COLO668 (cell line): Measurements from ENCODE around the gene PXDC1.

Experiments used
- DNase-seq: peaks from one replicate; lab custom pipeline; 2025; ENCODE audit not compliant: unreplicated experiment; lab: John Stamatoyannopoulos, UW

The PXDC1 gene

DNA sequence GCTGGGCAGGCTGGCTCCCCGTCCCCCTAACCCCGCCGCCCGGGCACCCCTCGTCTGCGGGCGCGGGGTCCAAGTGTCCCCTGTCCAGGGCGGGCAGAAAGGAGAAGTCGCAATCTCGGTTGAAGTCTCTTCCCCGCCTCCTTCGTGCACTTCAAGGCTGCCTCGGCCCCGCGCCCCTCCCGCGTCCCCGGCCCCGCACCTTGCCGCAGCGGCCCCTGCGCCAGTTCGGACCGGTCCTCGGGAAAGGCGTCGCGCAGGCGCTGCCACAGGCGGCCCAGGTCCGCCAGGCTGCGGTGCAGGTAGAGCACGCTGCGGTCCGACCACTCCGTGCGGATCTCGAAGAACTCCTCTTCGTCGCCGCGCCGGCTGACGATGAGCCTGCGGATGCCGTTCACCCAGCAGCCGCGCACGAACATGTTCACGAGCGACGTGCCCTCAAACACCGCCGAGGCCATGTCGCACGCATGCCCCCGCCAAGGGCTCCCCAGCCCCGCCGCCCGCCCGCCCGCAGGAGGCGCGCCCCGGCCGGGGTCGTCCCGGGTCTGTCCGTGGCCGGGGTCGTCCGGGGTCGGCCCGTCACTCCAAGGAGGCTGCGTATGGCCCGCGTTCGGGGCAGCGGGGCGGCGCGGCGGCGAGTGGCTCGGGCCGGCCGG lies at the start of gene PXDC1:
PXDC1 (minus strand) TSS at position 637 of the 653 bp plus-strand sequence; CDS start at position 455, 182 bp downstream.
- DNase-seq: peak; percentile 34

GRCh38 chr6:3800850-3801591 lies 49.5 kb upstream of the PXDC1 start:
- DNase-seq: no peak

- no peak for DNase-seq
Measured at GRCh38 chr6:3799719-3800118, 48.2 kb upstream of the PXDC1 start.

DNA sequence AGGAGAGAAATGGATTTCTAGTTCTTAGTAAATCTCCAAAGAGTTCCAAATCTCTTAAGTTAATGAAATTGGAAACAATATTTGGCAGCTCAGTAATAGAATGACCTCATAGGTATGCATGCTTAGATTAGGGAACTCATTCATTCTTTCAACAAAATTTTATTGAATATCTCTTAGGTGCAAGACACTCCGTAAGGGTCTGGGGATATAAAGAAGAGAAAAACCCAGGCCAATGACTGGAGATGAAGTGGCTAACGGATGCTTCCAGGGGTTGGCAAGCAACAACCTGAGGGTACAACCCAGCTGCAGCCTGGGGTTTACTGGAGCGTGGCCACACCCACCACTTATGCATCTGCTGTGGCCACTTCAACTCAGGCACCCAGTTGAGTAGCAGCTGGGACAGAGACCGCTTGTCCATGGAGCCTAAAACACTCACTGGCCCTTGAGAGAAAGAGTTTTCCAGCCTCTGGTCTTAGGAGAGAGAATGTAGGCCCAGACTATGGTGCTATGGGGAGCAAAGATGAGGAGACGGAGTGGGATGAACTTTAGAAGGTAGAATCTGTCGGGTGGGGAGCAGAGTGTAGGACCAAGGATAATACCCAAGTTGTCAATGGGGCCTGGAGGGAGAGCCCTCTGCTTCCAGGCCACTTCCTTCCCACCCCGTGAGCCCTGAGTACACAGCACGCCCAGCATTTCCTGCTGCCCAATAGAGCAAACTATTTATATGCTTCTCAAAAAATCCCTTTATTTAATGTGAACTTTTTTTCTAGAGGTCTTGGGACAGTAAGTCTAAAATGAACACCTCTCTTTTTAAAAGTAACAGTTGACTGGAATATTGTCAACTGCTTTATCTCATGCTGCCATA lies 46.8 kb upstream of the PXDC1 start:
- peak; percentile 71 for DNase-seq

DNA sequence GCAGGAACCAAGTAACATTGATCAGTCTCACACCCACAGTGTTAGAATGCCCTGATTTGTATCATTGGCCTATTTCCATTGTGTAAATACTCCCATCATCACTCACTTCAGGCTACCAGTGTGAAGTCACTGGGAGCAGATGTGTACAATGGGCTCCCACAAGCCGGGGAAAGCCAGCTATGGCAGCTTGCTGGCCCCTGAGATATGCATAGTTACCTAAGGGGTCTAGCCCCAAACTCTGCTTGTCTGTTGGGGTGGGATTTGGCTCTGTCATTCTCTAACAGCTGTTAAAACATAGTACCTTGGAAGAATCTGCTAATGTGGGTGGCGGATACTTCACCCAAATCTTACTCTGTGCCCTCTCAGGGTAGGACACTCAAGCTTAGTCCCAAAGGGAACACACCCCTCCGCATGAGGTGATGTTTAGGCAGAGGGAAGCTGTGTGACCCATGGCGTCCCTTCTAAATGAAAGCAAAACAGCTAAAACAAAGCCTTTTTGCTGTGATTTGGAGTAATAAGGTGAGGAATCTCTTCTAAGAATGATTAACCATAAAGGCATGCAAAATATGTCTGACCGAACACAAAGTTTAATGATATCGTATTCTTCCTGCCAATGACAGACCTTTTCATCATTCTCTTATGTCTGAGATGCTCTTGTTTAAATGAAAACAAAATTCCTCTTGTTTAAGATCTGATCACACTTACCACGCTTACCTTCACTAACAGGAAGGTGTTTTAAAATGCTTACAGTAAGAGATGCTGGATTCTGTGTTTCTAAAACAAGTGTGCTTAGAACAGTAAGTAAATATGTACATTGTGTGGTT lies 45.9 kb upstream of the PXDC1 start:
- DNase-seq: no peak

- no peak for DNase-seq
Measured at GRCh38 chr6:3796719-3797041, 45.2 kb upstream of the PXDC1 start.

- DNase-seq: peak; percentile 1
Measured at GRCh38 chr6:3795836-3796718, 44.6 kb upstream of the PXDC1 start.

DNA sequence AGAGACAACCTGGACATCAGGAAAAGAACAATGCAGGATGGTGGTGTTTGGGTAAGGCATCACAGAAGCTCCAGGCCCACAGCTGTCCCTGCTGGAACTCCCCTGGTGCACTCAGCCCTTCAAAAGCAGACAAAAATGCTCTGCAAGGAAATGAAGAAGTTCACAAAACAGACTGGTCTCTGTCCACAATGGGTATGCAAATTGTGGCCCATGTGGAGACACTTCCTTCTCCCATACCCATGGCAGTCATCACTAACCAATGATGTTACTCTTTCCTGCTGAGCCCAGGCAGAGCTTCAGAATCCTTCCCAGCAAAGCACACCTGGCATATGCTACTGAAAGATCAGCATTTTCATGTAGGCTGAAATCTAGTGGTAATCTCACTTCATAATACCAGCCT lies 42.6 kb upstream of the PXDC1 start:
- DNase-seq: no peak

DNA sequence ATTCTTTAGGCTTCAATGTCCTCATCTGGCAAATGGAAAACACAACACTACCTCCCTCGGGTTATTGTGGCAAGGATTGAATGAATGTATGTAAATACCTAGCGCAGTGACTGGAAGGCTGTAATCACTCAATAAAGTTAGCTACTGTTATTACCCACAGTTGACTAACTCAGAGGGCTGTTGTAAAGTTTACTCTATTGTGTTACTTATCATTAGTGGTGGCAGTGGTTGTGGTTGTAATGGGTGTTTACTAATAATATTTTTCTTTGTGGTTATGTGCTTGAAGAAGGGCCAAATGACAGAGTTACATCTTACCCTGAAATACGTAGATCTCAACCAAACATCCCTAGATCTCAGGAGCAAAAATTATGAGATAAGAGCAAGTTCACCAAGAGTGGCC lies 42.0 kb upstream of the PXDC1 start:
- no peak for DNase-seq

DNA sequence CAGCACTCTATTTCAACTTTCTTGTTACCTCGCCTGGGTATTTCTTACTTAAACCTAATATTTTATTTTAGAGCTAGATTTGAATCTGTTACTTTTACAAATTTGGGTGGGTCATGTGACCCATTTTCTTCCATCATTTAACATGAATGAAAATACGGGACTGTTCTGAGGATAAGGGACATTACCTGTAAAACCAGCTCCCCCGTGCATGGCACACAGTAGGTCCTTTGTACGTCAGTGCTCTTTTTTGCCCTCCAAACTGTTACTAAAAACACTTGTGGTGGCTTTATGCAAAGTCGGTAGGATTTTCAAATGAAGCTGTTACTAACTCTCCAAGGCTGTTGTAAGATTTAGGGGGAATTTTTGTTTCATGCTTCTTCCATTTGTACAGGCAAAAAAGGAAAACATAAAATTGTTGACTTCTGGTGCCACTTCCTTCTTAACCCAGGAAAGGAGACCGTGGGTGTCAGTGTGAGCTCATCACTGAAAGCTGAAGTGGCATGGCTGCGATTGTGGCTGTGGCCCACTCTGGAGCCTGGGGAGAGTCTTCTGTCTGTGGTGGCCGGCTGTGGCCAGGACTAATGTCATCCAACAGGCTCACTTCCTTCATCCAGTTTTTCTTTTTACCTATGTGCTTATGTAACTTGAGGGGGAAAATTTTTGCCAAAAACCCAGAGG lies 40.2 kb upstream of the PXDC1 start:
- DNase-seq: no peak

GRCh38 chr6:3789896-3790558 lies 38.5 kb upstream of the PXDC1 start:
- DNase-seq: no peak

- DNase-seq: no peak
Measured at GRCh38 chr6:3789018-3789895, 37.7 kb upstream of the PXDC1 start.

DNA sequence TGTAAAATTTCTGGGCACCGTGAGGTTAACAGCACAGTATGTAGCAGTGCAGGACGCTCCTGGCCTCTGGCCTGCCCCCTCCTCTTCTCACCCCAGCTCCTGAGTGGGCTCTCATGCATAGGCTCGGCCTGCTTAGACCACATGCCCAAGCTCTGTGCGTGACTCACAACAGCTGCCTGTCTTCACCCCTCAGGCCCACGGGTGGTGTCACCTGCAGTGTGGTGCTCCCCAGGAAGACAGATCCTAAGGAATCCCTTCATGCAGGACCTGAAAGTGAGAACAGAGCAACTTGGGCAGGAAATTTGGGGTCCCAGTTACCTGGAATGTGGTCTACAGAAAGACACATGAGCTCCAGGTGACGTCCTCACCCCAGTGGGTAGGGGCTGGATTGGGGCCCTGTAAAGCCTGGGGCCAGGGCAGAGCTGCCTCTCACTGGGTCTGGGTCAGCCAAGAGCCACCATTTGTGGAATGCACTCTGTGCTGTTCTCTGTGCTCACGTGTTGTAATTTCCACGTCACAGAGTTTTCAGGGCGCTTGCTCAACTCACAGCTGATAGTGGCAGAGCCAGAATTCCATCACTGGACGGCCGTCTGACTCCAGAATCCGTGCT lies 37.0 kb upstream of the PXDC1 start:
- no peak for DNase-seq

DNA sequence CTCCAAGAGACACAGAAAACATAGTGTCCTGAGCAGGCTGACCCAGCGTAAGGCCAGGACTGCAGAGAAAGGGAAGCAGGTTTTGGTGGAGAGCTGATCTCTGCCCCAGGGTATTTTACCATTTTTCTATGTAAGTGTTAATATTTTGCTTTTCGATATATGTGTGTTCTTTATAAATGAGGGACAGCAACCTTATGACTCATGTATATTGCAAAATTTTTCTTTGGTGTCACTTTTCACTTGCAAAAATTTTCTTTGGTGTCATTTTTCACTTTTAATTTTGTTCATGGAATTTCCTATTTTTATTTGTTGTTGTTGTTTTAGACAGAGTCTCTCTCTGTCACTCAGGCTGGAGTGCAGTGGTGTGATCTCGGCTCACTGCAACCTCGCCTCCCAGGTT lies 34.6 kb upstream of the PXDC1 start:
- no peak for DNase-seq

DNA sequence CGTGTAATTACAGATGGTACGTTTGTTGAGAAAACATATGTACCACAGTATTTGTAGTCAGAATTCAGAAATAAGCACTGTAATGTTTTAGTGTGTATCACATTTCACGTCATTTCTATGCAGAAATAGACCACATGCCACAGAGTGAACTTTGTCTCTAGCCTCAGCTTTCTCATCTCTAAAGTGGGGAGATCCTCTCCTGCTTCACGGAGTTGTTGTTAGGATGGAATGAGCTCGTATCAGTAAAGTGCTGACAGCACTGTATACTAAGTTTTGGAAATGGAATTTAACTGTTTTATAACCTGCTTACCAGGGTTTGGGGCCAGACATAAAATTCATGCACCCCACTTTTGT lies 34.2 kb upstream of the PXDC1 start:
- DNase-seq: no peak

- no peak for DNase-seq
Measured at GRCh38 chr6:3784885-3785744, 33.6 kb upstream of the PXDC1 start.

GRCh38 chr6:3784423-3784822 lies 32.9 kb upstream of the PXDC1 start:
- no peak for DNase-seq
